GDM1 (cell line): ENCODE measurements around the gene BAHD1.

Source experiments
- DNase-seq: peaks from one replicate; lab custom pipeline; 2025; lab: John Stamatoyannopoulos, UW

The BAHD1 gene

DNA sequence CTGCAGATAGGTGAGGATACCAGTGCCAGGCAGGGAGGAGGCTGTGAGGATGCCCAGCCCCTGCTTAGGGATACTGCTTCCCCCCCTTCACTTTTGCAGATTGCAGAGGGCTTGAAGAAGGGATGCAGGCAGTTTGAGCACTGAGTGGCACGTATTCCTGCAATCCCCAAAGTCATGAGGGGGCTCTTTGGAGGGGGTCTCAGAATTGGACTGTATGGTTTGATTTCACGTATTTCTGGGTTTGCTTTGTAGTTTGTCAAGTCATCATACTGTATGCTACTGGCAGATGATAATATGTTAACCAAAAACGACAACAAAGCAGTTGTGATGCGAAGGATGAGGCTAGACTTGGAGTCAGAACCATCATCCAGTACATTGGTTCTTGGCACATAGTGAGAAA is 58.1 kb downstream of the BAHD1 start:
- DNase-seq = no peak

DNA sequence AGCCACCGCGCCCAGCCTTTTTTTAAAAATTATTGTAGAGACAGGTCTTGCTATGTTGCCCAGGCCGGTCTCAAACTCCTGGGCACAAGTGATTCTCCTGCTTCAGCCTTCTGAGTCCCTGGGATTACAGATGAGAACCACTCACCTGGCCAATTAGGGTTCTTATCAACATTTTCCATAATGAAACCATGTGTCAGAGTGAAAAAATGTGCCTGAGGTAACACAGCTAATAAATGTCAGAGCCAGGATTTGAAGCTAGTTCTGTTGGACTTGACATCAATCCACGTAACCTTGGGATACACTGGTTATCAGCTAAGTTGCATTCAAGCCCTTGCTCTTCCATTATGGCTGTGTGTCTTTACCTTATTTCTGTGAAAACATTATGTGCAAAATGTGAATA is 59.2 kb downstream of the BAHD1 start:
- no peak for DNase-seq

DNA sequence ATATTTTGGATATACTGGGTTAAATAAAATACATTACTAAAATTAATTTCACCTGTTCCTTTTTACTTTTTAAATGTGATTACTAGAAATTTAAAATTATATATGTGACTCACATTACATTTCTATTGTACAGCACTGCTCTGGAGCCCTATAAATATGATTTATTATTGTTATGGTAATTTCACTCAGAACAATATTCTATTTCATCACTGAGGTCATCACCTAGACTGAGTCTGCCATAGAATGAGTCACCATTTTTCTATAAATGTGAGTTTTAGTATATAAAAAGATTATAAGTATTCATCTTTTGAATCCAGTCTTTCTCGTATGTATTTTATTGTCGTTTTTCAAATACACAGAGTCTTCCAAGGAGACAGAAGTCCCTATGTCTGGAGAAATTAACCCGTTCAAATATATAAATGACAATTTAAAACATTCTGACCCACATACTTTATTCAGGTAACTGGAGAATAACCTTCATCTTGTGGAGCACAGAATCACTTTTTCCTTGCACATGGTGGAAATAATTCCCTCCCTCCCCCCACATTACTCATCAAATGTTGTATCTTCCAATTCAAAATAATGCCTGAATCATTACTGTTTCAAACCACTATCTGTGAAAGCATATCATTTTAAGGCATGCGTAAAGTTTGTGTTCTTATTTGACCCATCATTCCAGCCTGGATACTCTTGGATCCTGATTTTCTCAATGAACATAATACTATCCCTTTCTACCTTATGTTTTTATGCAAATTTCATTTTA is 60.0 kb downstream of the BAHD1 start:
- no peak for DNase-seq

DNA sequence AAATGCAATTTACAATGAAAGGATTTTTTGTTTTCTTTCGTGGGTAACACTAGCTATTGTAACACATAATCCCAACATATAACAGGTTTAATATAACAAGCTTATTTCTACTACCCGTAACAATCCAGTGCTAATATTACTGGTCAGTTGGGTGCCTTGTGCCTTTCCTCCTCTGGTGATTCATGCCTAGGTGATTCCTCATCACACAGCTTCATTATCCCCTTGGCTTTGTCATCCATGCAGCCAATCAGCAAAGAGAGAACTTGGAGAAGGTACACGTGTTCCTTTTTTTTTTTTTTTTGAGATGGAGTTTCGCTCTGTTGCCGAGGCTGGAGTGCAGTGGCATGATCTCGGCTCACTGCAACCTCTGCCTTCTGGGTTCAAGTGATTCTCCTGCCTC is 60.7 kb downstream of the BAHD1 start:
- DNase-seq = no peak

DNA sequence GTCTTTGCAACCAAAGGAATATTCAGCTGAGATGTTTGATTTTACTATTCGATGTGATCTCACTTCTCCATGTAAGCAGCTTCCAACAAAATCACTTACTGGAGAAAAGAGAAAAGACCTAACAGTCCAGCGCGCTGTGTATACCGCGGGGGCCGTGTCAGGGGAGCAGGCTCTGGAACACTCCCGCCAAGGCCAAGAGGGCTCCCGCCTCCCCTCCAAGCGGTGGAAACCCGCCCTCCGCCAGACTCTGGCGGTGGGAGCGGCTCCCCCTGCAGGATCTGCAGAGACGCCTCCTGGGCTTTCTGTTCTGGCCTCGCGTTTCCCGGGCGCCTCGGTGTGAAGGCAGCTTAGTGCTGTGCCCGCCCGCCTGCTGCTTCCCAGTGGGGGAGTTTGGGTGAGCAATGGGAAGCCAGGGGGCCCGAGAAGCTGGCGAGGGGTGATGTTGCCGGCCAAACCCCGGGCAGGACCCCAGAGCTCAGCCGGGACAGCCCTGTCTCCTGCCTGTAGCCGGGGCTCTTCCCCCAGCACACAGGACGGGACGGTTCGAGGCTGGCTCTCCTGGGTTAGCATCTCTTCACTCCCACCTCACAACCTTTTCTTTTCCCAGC is 66.3 kb downstream of the BAHD1 start:
- peak; percentile 13 for DNase-seq

DNA sequence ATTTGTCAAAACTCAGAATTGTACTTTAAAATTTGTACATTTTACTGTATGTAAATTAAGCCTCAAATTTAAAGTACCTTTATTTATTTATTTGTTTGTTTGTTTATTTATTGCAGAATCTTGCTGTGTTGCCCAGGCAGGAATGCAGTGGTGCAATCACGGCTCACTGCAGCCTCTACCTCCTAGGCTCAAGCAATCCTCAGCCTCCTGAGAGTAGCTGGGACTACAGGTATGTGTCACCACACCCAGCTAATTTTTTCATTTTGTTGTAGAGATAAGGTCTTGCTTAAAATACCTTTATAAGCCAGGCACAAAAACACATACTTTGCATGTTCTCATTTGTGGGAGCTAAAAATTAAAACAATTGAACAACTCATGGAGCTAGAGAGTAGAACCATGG is 67.5 kb downstream of the BAHD1 start:
- no peak for DNase-seq

DNA sequence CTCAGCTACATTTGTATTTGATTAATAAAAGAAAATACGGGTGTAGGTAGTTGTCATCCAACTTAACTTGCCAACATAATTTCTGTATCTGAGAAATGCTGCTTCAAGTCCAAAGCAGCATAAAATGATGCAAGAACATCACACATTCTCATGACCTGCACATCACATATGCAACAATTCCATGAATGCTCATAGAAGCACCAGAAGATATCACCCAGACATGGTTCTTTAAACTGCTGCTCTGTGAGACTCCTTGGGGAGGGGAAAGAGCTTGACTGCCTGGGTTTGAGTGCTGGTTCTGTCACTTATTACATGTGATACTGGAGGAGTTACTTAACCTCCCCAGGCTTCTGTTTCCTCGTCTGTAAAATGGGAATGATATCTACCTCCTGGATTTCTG is 69.4 kb downstream of the BAHD1 start:
- DNase-seq = no peak

DNA sequence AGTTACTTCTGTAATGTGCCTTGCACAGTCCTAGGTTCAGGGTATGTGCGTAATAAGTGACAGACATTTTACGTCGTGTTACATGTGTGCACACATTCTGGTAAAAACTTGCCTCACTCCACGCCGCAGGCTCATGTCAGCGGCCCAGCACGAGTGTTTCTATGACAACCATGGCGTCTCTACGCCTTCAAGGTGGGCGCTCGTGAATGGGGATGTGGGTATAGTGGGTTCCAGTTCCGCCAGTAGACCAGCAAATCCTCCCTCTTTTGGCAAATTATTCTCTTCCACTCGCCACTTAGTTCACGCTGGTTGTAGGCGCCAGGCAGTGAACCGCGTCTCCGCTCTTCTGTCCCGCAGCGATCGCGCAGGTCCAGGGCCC is 70.3 kb downstream of the BAHD1 start:
- no peak for DNase-seq

DNA sequence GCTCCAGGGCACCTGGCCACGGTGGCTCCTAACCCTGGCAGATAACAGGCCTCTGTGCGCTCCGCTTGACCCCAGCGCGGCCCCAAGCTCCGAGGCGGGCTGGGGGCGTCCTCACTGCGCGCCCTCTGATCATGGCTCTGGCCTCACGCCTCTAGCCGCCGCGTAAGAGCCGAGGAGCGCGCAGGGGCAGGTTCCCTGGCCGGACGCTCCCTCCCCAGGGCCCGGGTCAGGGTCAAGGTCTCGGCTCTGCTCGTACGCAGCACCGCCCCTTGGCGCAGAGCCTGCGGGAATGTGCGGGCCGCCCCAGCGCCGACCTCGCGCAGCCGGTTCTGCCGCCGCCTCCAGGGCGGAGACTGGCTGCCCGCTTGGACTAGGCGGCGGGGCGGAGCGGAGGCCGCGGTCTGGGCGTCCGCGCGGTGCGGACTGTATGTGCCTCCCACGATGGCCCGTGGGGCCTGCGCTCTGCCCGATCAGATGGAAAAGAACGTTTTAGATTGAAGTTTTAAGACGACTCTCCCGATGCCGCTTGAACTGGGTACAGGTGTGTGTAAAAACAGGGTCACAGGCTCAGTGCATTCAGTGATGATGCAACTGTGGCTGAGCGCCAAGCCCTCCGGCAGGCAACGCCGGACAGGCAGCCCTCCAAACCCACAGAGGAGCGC is 70.8 kb downstream of the BAHD1 start:
- DNase-seq = no peak

DNA sequence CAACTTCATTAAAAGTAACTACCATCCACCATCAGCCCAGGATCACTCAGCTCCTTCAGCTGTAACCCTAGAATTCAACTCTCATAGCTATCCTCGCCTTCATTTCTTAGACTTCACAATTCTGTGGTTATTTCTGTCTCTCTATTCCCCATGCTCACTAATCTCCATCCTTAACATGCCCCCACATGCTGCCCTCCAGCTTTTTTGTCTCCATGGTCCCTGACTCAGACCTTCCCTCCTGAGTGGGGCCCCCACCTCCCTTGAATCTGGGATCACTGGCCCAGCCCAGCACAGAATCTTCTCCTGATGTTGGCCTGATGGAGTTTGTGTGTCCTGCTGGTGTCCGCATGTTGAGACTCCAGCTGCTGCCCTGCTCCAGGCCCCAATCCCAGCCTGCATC is 71.7 kb downstream of the BAHD1 start:
- no peak for DNase-seq

DNA sequence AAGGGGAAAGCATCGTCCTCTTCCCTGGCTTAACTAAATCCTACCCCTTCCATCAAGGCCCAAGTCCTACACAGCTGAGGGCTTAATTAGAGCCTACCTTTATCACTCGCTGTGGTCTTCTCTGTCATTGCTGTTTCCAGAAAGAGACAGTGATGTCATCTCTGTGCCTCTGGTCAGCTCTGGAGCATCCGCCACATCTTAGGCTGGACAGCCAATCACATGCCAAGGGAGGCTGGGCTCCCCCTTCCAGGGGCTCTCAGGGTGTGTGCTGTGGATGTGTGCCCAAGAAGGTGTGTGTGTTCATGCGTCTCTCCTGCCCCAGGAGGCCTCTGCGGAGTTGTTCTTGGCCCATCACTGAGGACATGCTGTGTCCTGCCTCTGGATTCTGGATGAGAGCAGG is 72.9 kb downstream of the BAHD1 start:
- DNase-seq = no peak

DNA sequence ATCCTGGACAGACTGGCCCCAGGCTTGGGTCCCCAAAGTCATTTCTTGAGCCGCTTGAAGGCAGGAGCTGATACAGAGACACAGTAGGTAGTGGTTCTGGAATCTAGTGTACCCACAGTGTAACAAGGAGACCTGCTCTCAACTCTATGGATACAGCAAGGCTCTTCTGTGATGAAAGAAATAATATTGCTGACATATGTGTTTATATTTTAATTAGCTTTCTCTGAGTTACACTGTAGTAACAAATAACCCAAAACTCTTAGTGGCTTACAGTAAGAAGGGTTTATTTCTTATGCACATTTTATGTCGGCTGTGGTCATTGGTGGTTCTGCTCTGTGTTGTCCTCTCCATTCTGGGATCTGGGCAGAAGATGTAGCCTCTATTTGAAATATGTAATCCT is 75.6 kb downstream of the BAHD1 start:
- no peak for DNase-seq
